Measurements from ENCODE around the gene CSN1S1.

DNA sequence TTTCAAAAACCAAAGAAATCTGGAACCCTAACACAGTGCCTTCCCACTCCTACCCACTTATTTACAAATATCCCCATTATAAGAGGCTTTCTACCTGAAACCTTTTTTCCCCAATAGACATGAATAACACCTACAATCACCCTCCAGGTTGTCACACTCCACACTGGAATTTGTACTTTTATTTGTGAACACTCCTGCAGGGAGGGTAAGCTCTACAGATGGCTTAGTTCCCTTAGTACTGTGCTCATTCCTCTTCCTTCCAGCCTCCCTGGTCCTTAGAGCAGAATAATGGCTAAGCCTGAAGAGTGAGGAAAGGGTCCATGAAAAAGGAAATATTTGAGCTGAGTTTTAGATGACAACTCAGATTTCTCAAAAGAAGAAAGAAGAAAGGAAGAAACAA lies 48.7 kb upstream of the CSN1S1 start:
- TF ChIP-seq, protein P1, sequence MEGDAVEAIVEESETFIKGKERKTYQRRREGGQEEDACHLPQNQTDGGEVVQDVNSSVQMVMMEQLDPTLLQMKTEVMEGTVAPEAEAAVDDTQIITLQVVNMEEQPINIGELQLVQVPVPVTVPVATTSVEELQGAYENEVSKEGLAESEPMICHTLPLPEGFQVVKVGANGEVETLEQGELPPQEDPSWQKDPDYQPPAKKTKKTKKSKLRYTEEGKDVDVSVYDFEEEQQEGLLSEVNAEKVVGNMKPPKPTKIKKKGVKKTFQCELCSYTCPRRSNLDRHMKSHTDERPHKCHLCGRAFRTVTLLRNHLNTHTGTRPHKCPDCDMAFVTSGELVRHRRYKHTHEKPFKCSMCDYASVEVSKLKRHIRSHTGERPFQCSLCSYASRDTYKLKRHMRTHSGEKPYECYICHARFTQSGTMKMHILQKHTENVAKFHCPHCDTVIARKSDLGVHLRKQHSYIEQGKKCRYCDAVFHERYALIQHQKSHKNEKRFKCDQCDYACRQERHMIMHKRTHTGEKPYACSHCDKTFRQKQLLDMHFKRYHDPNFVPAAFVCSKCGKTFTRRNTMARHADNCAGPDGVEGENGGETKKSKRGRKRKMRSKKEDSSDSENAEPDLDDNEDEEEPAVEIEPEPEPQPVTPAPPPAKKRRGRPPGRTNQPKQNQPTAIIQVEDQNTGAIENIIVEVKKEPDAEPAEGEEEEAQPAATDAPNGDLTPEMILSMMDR (IDR thresholded peaks at IDR 0.05 in 4 of 5, conservative IDR thresholded peaks at IDR 0.05 in 1 of 5) = no peak
- TF ChIP-seq POLR2A (IDR thresholded peaks at IDR 0.05) = no peak
